Liver (tissue), 4 donors: Measurements from ENCODE around the gene CAPRIN1. TPM values are rescaled to one million over a fixed set of nuclear protein-coding genes. Genes with fewer than 3 reads are reported as not detected.

Experiments used
- polyA plus RNA-seq, 2 donors: library from polyadenylated mRNA; stranded (reverse) in 1 of 2; unstranded in 1 of 2; fragments of 200-250 nt in 1 of 2; fragments of >200 nt in 1 of 2; fragmentation: Nextera tagmentation in 1 of 2; extraction: Ambion mirVana in 1 of 2; gene quantifications; one replicate each; pipeline versions ENCODE4 v1.2.1 to v1.2.3, GENCODE V29; 2013 to 2015
- total RNA-seq, 2 donors: library from RNA; depleted of rRNA; stranded (reverse); fragments of >200 nt; gene quantifications; one replicate each; pipeline ENCODE4 v1.2.3, GENCODE V29; 2014
- donor health status: healthy.
- donor health status: healthy.
- donor health status: healthy.

CAPRIN1 gene
- total and polyA plus RNA-seq, 4 donors = 19.5 to 112 (median 56.5) TPM

Other genes with a start within 250 kb of the CAPRIN1 start
- gene LMO2, start 159.7 kb upstream of the CAPRIN1 start, total RNA-seq = 10 to 100 TPM in 1 of 2 donors, 1 to 10 TPM in 1; 5.9 to 81.9 TPM
- 1 to 10 TPM; 1.5 to 6.1 TPM for gene LMO2, start 159.7 kb upstream of the CAPRIN1 start, polyA plus RNA-seq
- gene NAT10, start 53.9 kb downstream of the CAPRIN1 start, total RNA-seq = 10 to 100 TPM; 13.5 to 13.6 TPM
- 10 to 100 TPM in 1 of 2 donors, 1 to 10 TPM in 1; 9.1 to 14.0 TPM for gene NAT10, start 53.9 kb downstream of the CAPRIN1 start, polyA plus RNA-seq